ENCODE results near the gene STAC.

- TF ChIP-seq CTCF (conservative IDR thresholded peaks at IDR 0.05; ENCODE audit: low read depth, low read length) (no peak), EZH2 (IDR thresholded peaks at IDR 0.05; ENCODE audit: borderline replicate concordance, low read depth, low read length, poor library complexity, severe bottlenecking) (no peak)
These were observed 109.5 kb downstream of the STAC start for GRCh38 chr3:36489679-36490425.

All from A673 (cell line).